ENCODE data around the gene RTP1.
A peak's percentile ranks its signal among the peaks of the same experiment; 100 is the strongest.
"Not testable (repeated sequence)": the region's sequence is repeated elsewhere in the genome, so short reads cannot be mapped to it uniquely, and the experiment has no call there.

RTP1 gene

DNA sequence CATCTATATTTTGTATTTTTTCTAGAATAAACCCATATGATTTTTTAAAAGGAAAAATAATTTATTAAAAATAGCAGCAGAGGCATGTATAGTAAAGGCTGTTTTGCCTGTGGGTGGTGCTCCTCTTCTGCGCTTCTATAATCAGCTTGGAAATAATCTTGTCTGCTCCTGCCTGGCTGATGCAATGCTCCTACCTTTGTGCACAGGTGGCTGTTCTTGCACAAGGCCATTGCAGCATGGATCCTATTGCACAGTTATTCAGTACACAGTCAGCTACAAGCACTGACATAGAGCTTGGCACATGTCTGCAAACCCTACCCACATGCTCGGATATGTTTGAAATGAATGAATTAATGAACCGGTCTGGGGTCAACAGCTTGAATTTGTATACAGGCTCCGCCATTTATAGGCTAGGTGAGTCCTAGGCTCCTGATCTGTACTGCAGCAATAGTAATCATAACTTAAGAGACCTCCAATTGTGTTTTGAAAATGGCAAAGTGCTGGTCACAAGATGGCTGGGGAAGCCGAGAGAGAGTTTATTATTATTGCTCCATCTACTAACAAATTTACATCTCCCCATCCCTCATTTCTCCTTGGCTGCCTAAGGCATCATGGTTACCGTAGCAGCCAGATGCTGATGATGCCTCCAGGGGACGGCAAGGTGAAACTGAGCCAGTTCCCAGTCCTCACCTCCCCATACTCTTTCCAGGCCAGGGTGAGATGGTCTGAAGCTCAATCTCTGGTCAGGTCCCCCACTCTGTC lies 532 bp upstream of the RTP1 start:
- FAIRE-seq = no peak
- DNase-seq (ENCODE audit: insufficient read length, low spot score) = no peak

DNA sequence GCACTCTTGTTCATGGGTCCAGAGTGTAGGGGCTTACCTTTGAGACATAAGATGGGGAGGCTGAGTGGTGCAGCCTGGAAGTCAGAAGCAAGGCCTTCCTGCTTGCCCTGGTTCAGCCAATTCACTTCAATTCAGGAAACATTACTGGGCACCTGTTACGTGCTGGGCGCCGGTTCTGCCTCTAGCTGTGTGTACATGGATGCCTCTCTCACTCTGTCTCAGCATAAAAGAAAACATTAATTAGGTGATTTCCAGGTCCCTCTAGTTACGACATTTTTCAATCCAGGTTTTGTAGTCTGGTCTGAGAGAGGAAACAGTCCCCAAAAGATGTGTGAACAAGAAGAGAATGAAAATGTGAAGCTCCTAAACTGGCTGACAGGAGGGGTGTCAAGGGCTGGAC lies 1.2 kb downstream of the RTP1 start:
- no peak for FAIRE-seq

DNA sequence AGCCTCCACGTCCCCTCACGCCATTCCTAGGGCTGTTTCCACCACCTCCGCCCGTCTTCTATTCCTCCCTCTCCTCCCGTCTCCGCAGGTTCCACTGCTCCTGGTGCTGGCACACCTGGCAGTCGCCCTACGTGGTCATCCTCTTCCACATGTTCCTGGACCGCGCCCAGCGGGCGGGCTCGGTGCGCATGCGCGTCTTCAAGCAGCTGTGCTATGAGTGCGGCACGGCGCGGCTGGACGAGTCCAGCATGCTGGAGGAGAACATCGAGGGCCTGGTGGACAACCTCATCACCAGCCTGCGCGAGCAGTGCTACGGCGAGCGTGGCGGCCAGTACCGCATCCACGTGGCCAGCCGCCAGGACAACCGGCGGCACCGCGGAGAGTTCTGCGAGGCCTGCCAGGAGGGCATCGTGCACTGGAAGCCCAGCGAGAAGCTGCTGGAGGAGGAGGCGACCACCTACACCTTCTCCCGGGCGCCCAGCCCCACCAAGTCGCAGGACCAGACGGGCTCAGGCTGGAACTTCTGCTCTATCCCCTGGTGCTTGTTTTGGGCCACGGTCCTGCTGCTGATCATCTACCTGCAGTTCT lies 2.3 kb downstream of the RTP1 start:
- DNase-seq (ENCODE audit: insufficient read length, low spot score); FAIRE-seq: not testable (repeated sequence)

More for the DNA sequence above, 1.2 kb downstream of the RTP1 start:
- DNase-seq (ENCODE audit: insufficient read length, low spot score) = no peak

DNA sequence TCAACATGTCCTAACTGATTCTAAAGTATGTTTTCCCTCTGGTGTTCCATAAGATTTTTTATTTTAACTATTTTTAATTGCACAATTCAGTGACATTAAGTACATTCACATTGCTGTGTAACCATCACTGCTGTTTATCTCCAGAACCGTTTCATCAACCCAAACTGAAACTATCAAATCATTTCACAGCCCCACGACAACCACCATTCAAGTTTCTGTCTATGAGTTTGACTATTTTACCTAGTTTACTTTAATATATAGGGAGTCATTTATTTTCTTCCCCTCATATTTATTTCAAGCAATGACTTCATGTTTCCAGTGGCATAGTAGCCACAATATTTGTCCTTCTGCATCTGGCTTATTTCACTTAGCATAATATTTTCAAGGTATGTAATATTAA lies 8.4 kb downstream of the RTP1 start:
- FAIRE-seq (no peak), DNase-seq (ENCODE audit: insufficient read length, low spot score) (no peak)

DNA sequence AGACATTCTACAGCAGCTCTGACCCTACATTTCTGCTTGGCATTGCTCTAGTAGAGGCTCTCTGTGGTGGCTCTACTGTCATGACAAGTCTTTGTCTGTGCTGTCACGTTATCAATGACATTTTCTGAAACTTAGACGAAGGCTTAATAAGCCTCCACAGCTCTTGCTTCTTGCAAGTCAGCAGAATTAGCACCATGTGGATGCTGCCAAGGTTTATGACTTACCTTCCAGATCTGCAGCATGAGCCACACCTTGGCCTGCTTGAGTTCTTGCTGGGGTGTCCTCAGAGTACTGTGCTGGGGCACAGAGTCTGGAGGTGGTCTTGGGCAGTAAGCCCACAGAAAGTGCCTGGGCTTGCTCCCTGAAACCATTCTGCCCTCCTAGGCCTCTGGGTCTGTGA lies 9.8 kb downstream of the RTP1 start:
- FAIRE-seq (no peak), DNase-seq (ENCODE audit: insufficient read length, low spot score) (no peak)

DNA sequence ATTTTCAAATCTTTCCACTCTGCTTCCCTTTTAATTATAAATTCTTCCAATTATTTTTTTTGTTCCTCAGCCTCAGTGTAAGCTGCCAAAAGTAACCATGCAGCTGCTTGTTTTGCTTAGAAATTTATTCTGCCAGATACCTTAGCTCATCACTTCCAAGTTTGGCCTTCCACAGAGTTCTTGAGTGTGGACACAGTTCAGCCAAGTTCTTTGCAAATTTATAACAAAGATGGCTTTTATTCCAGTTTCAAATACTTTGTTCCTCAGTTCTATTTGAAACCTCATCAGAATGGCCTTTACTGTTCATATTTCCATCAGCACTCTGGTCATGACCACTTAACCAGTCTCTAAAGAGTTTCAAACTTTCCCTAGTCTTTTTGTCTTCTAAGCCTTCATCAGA lies 10.3 kb downstream of the RTP1 start:
- no peak for DNase-seq (ENCODE audit: insufficient read length, low spot score)
- FAIRE-seq = no peak

DNA sequence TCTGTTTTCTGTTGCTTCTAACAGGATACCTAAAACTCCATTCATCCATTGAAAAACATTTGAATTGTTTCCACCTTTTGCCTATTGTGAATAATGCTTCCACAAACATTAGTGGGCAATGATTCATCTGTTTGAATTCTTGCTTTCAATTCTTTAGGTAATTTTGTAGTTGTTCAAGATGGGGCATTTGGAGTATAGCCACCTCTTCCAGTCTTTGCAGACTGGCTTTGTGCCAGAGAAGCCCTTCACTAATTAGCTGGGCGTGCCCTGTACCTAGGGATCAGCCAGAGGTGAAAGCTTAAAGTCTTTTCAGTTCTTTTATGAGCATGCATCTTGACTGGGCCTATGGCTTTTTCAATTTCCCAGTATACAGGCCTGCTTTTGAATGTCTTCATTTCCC lies 10.9 kb downstream of the RTP1 start:
- no peak for DNase-seq (ENCODE audit: insufficient read length, low spot score)
- FAIRE-seq = no peak

DNA sequence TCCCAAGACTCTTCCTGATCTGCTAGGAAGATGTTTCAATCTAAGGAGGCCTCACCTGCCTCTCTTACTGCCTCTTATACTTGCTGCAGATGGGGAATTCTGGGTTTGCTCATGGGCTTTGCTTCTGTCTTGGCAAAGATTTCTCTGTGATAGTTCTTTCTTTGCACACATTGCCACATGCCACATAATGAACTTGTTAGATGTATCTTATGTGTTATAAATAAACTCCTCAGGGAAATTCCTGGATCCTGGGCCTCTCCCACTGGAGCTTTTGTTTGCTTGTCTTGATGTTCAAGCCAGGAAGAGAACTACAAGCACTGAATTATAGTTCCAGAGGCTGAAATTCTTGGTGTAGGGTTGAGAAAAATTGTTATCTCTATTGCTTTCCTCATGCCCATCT lies 12.2 kb downstream of the RTP1 start:
- DNase-seq (ENCODE audit: insufficient read length, low spot score) (no peak), FAIRE-seq (no peak)

DNA sequence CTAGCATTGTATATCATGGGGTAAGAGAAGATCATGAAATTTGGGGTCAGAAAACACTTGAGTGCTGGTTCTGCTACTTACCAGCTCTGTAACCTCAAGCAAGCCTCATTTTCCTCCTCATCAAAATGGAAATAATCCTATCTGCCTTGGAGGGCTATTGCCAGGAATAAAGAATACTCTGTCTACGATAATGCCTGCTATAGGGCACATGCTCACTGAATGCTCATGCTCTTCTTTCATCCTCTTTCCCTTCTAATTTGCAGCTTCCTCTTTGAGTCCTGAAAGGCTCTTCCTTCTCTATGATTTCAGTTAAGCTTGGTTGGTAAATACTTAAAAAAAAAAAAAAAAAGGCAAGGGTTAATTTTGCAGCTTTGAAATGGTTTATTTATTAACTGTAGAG lies 12.8 kb downstream of the RTP1 start:
- DNase-seq (ENCODE audit: insufficient read length, low spot score) (no peak), FAIRE-seq (no peak)

DNA sequence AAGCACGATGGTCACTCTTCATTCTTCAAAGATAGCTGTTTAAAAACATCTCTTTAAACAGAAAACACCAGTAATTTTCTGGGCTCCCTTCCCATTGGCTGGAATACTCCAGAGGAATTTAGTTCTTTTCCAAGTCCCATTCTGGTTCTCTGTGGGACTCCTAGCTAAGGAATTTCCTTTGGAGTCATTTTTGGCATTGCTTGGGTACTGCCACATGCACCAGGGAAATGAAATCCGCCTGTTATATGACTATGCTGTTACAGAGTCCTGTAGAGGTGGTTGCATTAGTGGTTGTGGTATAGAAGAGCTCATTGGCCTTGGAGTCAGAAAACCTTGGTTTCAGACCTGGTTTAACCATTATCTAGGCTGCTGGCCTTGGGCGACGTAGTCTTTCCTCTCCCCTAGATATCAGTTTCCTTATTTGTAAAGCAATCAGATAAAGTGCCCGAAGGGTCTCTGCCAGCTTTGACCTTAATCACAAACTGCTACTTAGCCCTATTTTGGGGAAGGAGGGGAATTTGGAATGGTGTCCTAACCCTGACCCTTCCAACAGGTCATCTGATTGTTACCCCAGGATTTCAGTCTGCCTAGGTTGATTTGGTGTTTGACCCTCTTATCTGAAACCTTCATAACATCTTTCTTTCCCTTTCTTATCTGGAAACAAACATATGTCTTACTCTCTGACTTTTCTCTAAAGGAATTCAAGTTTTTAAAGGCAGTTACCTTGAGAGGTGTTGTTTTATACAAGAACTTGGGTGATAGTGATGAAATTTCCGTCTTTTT lies 13.4 kb downstream of the RTP1 start:
- DNase-seq (ENCODE audit: insufficient read length, low spot score) (no peak), FAIRE-seq (no peak)

DNA sequence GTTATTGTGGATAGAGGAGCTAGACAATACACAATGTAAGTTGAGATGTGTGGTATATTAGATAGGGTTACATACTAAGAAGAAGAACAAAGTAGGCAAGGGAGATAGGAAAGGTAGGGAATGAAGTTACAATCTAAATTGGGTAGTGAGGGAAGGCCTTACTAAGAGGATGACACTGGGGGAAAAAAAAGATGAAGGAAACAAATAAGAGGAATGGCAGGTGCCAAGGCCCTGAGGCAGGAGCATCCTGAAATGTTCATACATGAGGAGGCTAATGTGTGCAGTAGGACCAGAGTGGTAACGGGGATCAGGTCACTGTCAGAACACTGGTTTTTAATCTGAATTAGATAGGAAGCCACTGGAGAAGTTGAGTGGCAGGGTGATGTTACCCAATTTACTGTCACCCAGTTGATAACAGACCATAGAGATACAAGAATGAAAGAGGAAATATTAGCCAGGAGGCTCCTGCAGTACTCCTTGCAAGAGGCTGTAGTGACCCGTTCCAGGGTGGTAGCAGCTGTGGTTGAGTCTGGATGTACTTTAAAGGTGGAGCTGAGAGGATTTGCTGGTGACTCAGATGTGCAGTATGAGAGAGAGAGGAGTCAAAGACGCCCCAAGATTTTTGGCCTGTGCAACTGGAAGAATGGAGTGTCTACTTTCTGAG lies 14.4 kb downstream of the RTP1 start:
- DNase-seq (ENCODE audit: insufficient read length, low spot score) (no peak), FAIRE-seq (no peak)

DNA sequence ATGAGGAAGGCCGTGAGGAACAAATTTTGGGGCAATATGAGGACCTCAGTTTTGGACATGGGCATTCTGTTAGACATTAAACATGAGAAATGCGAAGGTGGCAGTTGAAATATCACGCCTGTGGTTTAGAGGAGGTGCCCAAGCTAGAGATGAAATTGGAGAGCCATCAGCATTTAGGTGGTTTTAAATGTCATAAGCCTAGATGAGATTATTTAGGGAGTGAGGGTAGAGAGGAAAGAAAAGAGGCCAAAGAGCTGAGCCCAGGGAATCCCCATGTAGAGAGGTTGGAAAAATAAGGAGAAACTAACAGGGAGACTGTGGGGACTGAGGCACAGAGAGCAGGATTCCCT lies 14.9 kb downstream of the RTP1 start:
- FAIRE-seq = no peak
- DNase-seq (ENCODE audit: insufficient read length, low spot score) = no peak

DNA sequence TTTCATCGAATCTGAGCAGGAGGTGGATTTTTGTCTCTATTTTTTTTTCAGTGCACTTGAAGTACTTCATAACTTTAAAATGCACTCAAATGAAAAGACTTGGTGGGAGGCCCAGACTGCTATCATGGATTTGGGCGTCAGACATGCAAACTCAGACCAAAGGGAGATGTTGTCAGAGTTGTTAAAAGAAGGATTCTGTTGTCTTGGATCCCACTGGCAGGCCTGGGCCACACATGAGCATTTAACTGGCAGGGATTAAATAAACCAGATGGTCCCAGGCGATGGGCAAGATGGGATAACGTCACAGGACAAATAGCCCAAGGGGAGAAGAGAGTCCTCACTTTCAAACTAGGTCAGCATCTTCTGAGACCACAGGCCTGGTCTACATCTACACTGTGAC lies 15.4 kb downstream of the RTP1 start:
- FAIRE-seq (no peak), DNase-seq (ENCODE audit: insufficient read length, low spot score) (no peak)

DNA sequence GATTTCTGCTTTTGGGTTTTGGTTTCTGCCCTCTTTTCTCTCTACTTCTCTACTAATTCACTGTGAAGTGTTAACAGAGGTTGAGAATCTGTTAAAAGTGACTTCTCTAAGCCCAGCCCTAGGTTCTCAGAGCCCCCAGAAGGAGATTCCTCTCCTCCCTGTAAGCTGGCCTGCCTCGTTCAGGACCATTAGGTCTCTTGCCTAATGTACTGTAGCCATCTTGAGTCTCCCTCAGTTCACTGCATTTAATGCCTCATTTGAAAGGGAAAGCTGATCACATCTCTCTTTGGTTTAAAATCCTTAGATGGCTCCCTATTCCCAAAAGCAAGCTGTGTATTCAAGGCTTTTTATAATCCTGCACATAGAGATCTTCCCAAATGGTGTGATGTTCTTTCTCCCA lies 16.3 kb downstream of the RTP1 start:
- FAIRE-seq = no peak
- DNase-seq (ENCODE audit: insufficient read length, low spot score) = no peak

DNA sequence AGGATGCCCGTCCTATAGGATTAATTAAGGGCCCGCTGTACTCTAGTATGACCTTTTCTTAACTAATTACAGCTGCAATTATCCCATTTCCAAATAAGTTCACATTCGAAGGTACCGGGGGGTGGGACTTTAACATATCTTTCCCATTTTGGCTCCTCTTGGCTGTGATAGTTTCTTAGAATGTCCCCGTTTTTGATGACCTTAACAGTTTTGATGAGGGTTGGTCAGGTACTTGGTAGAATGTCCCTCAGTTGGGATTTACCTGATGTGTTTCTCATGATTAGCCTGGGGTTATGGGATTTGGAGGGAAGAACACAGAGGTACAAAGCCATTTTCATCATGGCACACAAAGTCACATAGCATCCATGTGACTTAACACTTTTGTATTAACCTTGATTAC lies 18.2 kb downstream of the RTP1 start:
- FAIRE-seq = no peak

DNA sequence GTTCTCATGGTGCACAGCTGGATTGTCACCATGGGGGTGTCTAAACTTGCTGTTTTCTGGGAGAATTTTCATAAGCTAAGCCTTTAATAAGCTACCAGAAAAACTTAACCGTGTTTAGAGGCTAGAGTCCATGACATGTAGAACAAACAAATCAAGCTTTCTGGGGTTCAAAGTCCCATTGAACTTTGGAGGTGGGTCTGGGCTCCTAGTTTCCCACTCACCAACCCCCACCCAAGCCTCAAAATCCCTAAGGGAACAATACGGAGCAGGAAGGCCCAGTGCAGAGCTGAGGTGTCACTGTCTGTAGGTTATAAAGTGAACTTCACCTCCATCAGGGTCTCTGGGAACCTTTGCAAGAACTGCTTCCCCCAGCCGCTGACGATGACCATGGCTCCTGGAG lies 25.5 kb downstream of the RTP1 start:
- FAIRE-seq (no peak), DNase-seq (ENCODE audit: insufficient read length, low spot score) (no peak)

More for the DNA sequence above, 18.2 kb downstream of the RTP1 start:
- DNase-seq (ENCODE audit: insufficient read length, low spot score) = no peak

DNA sequence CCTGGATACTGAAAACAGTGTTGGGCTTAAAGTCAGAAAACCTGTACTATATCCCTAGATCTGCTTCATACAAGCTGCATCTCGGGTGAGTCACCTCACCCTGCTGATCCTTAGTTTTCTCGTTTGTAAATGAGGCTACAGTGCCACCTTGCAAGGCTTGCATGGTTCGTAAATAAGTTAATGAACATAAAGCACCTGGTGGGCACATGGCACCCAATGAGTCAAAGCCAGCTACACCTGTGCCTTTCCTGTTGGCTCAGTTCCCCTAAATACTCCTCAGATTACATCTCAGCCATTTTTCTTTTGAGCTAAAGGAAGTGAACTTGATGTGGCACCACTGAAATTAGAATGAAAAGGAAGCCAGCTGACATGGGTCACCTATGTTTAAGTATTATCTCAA lies 26.5 kb downstream of the RTP1 start:
- no peak for FAIRE-seq

DNA sequence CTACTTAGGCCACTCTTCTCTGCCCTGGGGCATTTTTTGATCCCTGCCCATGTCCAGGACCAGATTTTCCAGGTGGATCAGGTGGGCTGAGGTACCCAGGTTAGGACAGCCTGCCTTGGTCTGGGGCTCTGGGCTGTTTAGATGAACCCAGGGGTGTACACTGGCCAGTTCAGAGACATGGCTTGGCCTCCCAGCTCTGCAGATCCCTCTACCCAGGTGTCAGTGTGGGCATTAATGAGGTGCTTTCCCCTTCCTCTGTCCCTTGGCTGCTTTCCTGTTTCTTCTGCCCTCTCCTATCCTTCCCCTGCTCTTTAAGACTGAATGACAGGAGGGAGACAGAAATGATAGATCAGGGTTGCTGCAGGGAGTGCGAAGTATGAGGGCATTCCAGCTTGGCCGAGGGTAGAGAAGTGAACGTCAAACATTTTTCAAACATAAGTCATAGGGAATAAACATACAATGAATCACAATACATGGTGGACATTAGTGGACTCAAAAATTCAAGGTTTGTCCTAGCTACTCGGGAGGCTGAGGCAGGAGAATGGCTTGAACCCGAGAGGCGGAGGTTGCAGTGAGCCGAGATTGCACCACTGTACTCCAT lies 30.5 kb downstream of the RTP1 start:
- no peak for FAIRE-seq

More for the DNA sequence above, 26.5 kb downstream of the RTP1 start:
- no peak for DNase-seq (ENCODE audit: insufficient read length, low spot score)

DNA sequence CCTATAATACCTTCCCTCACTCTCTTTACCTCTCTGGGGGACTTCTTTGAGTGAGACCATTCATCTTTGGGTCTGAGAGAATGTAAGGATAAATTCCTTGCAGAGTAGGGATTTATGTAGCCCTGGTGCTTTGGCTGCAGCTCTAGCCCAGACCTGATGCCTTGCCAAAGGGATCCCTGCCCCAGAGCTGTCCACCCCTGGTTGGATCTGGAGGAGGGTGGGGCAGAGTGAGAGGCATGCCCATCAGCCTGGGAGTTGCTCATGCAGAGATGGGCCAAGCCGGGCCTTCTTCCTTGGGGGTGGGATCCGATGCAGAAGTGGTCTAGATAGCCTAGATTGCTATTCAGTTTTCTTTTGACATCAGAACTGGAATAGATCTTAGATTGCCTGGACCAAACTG lies 31.5 kb downstream of the RTP1 start:
- FAIRE-seq (no peak), DNase-seq (ENCODE audit: insufficient read length, low spot score) (no peak)

More for the DNA sequence above, 30.5 kb downstream of the RTP1 start:
- peak; percentile 71 for DNase-seq (ENCODE audit: insufficient read length, low spot score)

DNA sequence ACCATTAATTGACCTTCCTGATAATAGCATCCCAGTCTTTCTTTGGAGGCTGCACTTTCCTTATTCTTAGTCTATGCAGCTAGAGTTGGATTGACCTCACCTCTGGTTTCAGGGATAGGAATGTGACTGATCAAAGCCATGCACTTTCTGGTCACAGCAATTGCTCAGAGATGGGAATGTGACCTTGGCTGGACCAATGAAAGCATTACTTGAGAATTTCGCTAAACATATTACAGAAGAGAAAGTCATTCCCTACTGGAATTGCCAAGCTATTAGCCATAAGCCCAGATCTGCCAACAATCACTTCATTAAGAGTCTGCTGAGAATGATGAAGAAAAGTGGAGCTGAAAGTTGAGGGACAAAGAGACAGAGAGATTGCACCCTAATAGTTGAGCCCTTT lies 32.7 kb downstream of the RTP1 start:
- FAIRE-seq = no peak
- DNase-seq (ENCODE audit: insufficient read length, low spot score) = no peak

DNA sequence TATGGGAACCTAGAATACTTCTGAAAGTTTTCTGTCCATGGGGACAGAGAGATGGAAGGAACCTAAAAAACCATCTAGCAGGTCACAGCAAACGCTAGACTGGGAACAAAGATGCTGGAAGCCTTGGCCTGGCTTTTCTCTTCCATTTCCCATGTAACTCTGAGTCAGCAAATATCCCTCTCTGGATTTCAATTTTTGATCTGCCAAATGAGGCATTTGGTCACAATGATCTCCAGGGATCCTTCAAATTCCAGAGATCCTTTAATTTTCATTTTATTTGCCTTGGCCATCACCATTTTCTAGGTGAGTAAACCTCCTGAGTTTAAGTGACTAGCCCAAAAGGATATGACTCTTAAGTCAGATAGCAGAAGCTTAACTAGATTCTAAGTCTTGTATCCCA lies 39.7 kb downstream of the RTP1 start:
- DNase-seq (ENCODE audit: insufficient read length, low spot score) = no peak
- FAIRE-seq = no peak

Data from HTR-8/SVneo (cell line).